Stimulated activated CD8-positive, alpha-beta memory T cell treated with anti-CD3 and anti-CD28 coated beads, Interleukin-4, amount 100 ng/mL, for 4 hours (primary cell): ENCODE measurements around the gene SLC32A1.
A peak's percentile ranks its signal among the peaks of the same experiment; 100 is the strongest.

ENCODE experiments used
- DNase-seq, 2 donors: peaks; one replicate each; pipeline ENCODE4 v3.0.0-alpha.2; 2020; ENCODE audit warnings: low read depth in 2 of 2, low spot score in 1 of 2

The SLC32A1 gene

DNA sequence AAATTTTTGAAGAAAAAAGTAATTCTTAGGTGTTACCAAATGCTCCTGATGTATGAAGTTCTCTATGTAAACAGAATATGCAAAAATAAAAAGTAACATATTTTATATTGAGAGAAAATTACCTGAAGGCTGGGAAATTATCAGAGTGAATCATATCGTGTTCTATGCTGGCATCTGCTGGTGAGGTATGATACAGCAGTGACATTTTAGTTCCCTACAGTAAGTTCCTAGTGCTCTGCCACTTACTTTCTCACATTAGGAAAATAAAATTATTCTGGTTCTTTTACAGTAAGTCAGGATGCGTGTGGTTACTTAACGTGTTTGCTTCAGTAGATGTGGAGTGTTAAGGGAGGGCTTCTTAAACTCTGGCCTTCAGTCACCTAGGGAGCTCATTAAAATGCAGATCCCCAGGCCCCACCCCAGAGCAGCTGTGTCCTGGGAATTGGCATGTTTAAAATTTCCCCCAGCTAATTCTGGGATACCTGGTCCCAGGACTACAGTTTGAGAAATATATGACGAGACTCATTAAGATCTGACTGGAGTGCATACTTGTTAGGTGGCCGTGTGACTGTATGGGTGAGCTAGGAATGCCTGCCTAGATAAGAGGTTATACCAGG is 27.2 kb downstream of the SLC32A1 start:
- no peak for DNase-seq

DNA sequence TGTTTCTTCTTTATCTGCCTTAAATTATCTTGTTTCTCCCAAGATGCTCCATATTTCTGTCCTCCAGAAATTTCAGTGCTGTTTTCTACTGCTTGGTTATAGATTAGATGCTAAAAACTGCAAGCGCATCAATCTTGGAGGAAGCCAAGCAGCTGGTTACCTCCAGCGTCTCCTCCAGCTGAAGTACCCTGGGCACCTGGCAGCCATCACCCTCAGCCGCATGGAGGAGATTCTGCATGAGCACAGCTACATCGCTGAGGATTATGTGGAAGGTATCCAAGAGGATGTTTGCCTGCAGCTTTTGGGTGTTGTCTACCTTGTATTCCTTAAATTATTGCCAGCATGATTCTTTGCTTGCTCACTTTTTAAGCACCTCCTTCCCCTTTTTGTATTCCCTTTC is 27.7 kb downstream of the SLC32A1 start:
- DNase-seq: no peak

DNA sequence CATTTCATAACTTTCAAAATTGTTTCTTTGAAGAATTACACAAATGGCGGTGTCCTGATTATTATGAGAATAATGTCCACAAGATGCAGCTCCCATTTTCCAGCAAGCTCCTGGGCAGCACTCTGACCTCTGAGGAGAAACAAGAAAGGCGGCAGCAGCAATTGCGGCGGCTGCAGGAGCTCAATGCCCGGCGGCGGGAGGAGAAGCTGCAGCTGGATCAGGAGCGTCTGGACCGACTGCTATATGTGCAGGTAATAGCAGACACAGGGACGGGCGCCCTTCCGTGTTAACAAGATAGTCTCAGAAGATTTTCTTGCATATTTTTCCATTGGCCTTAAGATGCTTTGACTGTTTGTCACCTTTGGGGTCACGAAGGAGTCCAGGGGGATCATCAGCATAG is 30.6 kb downstream of the SLC32A1 start:
- DNase-seq: no peak

DNA sequence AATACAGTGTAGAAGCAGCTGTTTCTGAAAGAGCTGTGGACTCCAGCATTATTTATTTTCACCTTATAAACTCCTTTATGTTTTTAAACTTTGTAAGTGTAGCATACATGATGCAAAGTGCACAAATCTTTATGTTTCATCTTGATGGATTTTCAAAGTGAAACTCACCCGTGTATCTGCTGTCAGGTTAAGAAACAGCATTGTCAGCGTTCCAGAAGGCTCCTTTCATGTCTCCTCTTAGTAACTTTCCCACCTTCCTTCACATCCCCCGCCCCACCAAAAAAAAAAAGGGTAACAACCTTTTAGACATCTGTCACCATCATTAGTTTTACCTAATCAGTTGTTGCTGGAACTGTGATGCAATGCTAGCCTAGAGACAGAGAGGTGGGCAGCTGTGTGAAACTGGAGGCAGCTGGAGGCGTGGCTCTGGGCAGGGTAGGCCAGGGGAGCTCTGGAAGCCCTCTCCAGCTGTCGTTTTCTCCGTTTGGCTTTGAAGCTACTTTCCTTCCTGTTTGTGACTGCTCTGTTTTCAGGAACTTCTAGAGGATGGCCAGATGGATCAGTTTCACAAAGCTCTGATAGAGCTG is 31.1 kb downstream of the SLC32A1 start:
- no peak for DNase-seq

DNA sequence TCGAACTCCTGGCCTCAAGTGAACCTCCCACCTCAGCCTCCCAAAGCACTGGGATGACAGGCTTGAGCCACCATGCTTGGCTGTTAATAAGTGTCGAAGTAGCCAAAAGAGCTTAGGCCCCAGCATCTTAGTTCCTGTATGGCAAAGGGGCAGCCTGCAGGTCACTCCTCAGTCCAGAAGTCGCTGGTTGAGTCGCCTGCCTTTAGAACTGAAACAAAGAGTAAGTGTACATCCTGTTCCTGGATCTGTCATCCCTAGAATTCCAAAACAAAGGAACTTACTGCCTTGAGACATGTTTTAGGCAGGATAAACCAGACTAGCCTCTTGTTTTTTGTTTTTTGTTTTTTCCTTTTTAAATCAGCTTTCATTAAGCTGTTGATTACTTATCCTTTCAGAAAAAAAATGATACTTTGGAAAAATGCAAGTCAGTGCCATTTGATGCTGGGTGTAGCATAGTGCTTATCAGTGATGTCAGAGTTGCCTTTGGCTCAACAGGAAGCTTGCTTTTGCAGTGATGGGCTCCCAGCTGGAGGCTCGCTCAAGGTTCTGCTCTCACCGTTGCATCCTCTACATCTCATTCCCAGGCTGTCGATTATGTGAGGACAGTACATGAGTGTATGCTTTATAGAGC is 33.0 kb downstream of the SLC32A1 start:
- DNase-seq: no peak

DNA sequence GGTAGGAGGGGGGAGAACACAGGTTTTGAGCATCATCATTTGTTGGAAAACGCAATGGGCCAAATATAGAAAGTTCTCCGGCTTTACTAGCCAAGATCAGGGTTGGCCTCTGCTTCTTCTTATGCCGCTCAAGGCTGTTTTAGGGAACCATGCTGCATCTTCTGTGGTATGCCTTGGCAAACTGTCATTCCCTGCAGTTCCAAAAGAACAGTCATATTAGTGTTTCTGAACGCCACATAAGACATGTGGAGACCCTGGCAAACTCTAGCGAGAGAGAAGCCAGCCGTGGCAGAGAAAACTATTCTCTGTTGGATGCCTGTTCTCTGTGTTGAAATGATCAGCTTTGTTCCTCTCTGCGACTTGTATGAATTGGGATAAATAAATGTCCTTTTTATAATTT is 34.8 kb downstream of the SLC32A1 start:
- DNase-seq: no peak

DNA sequence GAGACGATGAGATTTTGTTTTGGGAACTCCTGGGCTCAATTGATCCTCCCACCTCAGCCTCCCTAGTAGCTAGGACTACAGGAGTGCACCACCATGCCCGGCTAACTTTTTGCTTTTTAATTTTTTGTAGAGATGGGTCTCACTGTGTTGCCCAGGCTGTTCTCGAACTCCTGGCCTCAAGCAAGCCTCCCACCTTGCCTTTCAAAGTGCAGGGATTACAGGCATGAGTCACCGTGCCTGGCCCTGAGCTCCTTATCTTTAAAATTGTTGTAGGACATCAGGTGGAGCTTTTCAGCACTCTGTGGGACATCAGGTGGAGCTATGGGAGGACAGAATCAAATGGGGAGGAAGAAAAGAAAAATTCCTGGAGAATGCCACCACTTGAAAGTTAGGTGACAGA is 36.7 kb downstream of the SLC32A1 start:
- no peak for DNase-seq

DNA sequence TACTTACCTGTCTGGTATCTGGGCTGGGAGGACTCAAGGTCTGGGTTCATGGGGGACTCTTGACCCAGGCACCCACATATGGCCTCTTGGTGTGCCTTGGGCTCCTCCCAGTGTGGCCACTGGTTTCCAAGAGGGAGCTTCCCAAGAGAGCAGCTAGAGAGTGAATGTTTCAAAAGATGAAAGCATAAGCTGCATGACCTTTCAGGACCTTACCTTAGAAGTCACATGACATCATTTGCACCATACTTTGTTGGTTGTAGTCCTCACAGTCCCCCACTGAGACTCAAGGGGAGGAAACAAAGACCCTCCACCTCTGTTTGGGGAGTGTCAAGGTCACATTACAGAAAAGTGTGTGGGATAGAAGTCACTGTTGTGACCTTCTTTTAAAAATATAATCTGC is 37.9 kb downstream of the SLC32A1 start:
- no peak for DNase-seq

DNA sequence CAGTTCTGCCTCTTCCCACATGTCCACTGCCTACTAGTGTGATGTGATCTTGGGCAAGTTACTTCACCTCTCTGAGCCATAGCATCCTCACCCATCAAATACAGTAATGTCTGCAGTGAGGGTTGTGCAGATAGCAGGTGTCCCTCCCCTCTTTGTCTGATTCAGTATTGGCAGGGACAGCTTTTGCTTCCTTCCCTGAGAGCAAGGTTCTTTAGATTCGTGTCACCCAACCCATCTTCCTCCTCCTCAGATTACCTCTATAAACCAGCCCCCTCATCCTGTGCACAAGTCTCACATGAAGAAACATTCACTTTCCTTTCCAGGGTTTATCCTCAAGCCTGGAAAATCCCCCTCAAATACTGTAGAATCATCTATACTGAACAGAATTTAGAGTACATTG is 39.3 kb downstream of the SLC32A1 start:
- no peak for DNase-seq

DNA sequence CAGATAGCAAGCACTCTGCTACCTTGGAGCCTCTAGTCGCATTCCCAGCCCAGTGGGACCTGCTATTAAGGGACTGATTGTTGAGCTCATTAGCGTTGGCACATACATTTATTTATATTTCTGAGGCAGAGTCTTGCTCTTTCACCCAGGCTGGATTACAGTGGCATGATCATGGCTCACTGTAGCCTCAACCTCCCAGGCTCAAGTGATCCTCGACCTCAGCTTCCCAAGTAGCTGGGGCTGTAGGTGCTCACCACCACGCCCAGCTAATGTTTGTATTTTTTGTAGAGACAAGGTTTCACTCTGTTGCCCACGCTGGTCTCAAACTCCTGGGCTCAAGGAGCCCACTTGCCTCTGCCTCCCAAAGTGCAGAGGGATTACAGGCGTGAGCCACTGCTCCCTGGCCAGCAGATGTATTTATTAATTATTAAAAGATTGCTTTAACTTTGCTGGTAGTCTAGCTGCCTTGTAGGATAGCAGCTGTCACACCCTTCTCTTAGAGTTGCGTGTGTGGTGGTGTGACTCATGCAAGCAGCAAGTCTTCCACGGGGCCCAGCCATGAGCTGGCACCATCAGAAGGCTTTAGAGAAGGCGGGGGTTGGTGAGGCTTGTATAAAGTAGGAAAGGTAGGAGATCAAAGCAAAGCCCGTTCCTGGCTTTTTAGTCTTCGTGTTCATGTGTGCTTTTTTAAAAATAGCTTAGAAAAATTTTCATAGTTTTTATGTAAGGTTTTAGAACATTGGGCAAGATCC is 40.5 kb downstream of the SLC32A1 start:
- DNase-seq: peak; percentile 21 to 22

DNA sequence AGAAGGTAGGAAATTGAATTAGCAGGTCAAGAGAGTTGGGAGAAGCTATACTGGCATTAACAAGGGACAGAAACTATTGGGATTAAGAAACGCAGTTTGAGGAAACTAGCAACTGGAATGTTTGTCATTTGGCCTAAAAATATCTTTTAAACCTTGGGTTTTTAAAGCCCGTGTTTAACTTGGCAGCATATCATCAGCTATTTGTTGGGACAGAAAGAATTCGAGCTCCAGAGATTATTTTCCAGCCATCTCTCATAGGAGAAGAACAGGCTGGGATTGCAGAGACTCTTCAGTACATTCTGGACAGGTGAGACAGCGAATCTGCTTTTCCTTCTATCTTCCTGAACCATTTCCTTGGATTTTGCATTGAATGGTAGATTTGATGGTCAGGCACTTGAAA is 41.8 kb downstream of the SLC32A1 start:
- no peak for DNase-seq

DNA sequence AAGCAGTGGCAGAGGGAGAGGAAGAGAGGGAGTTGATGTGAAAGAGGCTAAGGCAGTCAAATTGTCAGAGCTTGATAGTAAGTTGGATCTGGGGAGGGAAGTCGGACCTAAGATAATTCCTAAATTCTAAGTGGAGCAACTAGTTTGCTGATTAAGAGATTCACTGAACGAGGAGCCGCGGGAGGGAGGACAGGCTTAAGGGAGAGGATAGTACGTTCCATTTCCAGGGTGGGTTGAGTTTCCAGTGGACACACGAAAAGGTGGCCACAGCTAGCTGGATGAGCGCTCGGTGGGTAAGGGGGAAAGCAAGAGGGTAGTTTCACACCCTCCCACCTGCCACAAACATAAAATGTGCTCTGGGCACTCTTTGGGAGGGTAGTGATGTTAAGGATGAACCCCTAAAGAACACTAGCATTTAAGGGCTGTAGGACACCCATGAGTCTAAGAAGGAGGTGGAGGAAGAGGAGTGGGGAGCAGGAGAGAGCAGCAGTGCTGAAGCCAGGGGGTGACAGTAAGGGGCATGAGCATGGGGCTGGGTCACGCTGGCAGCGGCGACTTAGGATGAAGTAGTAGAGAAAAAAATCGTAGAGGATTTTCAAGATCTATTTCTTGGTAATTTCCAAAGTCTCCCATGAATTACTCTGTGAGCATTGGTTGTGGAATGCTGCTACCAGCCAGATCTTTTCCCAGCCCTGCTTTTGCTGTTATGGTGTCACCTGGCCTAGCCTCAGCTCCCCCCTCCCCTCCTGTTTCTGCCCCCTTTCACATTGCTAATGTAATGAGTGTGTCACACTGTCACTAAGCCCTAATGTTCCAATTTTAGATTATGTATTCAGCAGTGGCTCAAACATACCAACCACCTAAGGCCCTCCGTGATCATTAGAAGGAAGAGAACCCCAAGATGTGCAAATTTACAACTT is 45.4 kb downstream of the SLC32A1 start:
- no peak for DNase-seq

DNA sequence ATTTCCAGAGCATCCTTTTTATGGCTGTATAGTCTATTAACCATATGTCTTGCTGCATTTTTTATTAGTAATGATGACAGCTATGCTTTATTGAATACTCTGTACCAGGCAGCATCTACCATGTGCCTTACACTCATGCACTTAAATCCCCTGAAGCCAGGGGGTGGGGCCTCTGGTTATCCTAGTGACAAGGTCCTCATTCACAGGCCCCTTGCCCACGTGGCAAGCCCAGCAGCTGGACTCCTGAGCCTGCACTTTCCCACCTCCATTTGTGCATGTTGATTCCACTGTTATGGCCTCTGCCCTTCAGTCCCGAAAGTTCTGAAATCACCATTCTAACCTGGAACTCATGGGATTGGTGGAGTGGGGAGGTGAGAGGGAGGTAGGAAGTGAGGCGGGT is 46.3 kb downstream of the SLC32A1 start:
- DNase-seq: no peak

DNA sequence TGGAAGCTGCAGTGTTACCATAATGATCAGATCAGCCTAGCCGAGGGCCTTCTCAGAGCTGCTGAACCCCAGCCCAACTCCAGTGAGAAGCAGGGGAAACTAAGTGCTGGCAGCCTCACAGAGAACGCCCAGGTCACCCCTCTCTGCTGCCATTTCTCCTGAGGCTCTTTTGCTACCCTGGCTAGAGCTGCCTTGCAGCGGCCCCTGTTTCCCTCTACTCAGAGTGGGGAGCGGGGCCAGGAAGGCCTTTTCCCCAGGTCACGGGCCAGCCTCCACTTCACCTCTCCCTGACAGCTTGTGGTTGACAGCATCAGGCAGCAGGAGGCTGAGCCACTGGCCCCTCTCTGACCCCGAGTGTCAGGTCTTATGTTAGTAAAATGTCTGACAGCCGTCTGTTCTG is 46.7 kb downstream of the SLC32A1 start:
- no peak for DNase-seq

DNA sequence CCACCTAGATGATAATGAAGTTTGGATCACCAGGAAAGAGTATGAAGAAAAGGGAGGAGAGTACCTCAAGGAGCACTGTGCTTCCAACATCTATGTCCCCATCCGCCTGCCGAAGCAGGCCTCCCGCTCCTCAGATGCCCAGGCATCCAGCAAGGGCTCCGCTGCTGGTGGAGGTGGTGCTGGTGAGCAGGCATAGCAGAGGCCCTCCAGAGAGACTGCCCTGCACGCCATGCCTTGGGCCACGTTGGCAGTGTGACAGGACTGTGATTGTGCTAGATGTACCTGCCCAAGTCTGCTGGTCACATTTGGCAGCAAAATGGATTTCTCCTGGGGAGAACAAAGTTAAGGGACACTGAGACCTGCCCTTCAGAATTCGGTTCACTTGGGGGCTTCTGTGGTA is 47.3 kb downstream of the SLC32A1 start:
- DNase-seq: no peak

DNA sequence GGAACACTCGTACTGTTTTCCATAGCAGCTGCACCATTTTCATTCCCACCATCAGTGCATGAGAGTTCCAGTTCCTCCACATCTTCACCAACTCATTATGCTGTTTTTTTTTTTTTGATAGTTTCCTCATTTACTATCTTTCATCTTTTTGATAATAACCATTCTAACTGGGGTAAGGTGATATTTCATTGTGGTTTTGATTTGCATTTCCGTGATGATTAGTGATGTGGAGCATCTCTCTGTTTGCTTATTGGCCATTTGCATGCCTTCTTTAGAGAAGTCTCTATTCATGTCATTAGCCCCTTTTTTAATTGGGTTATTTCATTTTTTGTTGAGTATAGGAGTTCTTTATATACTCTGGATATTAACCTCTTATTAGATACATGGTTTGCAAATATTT is 49.9 kb downstream of the SLC32A1 start:
- no peak for DNase-seq

DNA sequence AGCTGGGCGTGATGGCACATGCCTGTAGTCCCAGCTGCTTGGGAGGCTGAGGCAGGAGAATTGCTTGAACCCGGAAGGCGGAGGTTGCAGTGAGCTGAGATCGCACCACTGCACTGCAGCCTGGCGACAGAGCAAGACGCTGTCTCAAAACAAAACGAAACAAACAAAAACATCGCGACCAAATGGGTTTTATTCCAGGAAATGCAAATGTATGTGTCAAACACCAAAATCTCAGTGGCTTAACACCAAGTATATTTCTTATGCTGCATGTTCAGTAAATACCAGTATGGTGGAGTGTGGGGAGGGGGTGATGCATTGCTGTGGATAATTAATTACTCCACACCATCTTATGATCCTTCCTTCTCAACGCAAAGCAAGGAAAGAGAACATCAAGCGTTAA is 52.1 kb downstream of the SLC32A1 start:
- DNase-seq: no peak
